Prostate gland (tissue), 2 donors: ENCODE data around the gene CHODL. TPM values are rescaled to one million over a fixed set of nuclear protein-coding genes. Genes with fewer than 3 reads are reported as not detected.

Source experiments
- DNase-seq: peaks from one replicate; pipeline ENCODE4 v3.0.0-alpha.2; 2019; ENCODE audit warnings: low spot score
- H3K27ac ChIP-seq, 2 donors: fragments of 200-600 bp; sonication (generic); 2 replicates each; pipeline ENCODE4 v1.5.1; 2017 to 2019
- H3K27me3 ChIP-seq: fragments of 200-600 bp; sonication (generic); replicated peaks from 2 replicates; pipeline ENCODE4 v1.5.1; 2019; ENCODE audit not compliant: insufficient read depth
- H3K36me3 ChIP-seq, 2 donors: fragments of 200-600 bp; sonication (generic); 1 replicate in 1 of 2; 2 replicates in 1 of 2; pipeline versions ENCODE4 v1.5.1 to v1.8.1; 2017 to 2019
- H3K4me1 ChIP-seq: fragments of 200-600 bp; sonication (generic); replicated peaks from 2 replicates; pipeline ENCODE4 v1.5.1; 2019
- H3K4me3 ChIP-seq, 2 donors: fragments of 200-600 bp; sonication (generic); 2 replicates each; pipeline ENCODE4 v1.5.1; 2017 to 2019
- H3K9me3 ChIP-seq: fragments of 200-600 bp; sonication (generic); 2 replicates; pipeline ENCODE4 v1.5.1; 2017
- POLR2A ChIP-seq: fragments of 450-650 bp; IDR thresholded peaks from one replicate; pipeline ENCODE4 v1.6.1; 2016; ENCODE audit warnings: antibody characterized with exemption, mild to moderate bottlenecking
- POLR2AphosphoS5 ChIP-seq: sonication (generic); formaldehyde crosslinking; IDR thresholded peaks from one replicate; pipeline ENCODE4 v1.6.1; 2017; ENCODE audit warnings: antibody characterized with exemption
- WGBS: methylation state at CpG from one replicate; pipeline ENCODE4 v1.1.5; 2018; 5-methylcytosine and 5-hydroxymethylcytosine counted together
- intact Hi-C: fragments of 100-400 bp; cut with DNase I; formaldehyde crosslinking; loops from one replicate; pipeline ENCODE4 v1.14.2; 2022
- total RNA-seq, 2 donors: library from RNA; depleted of rRNA; stranded (reverse); fragments of >200 nt; gene quantifications; one replicate each; pipeline ENCODE4 v1.1.0, GENCODE V29; 2016
- TF ChIP-seq, protein P1 (sequence below), 4 experiments: fragments of 200-600 bp in 2 of 4; fragments of 450-650 bp in 2 of 4; sonication (generic) in 2 of 4; IDR thresholded peaks; 1 replicate in 3 of 4; 2 replicates in 1 of 4; pipeline ENCODE4 v1.5.1; 2016 to 2019; ENCODE audit warnings: antibody characterized with exemption in 4 of 4, mild to moderate bottlenecking in 2 of 4, moderate library complexity in 2 of 4

Gene CHODL
- total RNA-seq, 2 donors from 2014 or later: 0.59 to 103 TPM

GRCh38 chr21:18265944-18266343 is 21.3 kb downstream of the CHODL start:
- H3K36me3 ChIP-seq: no peaks in the 10 kb centered on the region
- H3K4me3 ChIP-seq: no peak overlapping the region
- WGBS: 89% methylated on average over 2 of the region's 2 CpGs
- H3K9me3 ChIP-seq: no peaks in the 10 kb centered on the region
- intact Hi-C loops: no loop called here
- TF ChIP-seq POLR2AphosphoS5: no peak
- no peak for TF ChIP-seq POLR2A
- TF ChIP-seq, protein P1, sequence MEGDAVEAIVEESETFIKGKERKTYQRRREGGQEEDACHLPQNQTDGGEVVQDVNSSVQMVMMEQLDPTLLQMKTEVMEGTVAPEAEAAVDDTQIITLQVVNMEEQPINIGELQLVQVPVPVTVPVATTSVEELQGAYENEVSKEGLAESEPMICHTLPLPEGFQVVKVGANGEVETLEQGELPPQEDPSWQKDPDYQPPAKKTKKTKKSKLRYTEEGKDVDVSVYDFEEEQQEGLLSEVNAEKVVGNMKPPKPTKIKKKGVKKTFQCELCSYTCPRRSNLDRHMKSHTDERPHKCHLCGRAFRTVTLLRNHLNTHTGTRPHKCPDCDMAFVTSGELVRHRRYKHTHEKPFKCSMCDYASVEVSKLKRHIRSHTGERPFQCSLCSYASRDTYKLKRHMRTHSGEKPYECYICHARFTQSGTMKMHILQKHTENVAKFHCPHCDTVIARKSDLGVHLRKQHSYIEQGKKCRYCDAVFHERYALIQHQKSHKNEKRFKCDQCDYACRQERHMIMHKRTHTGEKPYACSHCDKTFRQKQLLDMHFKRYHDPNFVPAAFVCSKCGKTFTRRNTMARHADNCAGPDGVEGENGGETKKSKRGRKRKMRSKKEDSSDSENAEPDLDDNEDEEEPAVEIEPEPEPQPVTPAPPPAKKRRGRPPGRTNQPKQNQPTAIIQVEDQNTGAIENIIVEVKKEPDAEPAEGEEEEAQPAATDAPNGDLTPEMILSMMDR (IDR thresholded peaks at IDR 0.05): no peak
- no peak for DNase-seq
- H3K4me1 ChIP-seq: no peaks in the 10 kb centered on the region
- H3K27ac ChIP-seq: no peak overlapping the region
- H3K27me3 ChIP-seq: no peaks in the 10 kb centered on the region

GRCh38 chr21:18267496-18267895 is 22.9 kb downstream of the CHODL start:
- H3K4me1 ChIP-seq: no peaks in the 10 kb centered on the region
- intact Hi-C loops: no loop called here
- H3K9me3 ChIP-seq: no peaks in the 10 kb centered on the region
- no peak overlapping the region for H3K4me3 ChIP-seq
- no peaks in the 10 kb centered on the region for H3K27me3 ChIP-seq
- no peaks in the 10 kb centered on the region for H3K36me3 ChIP-seq
- WGBS: 100% methylated on average over 1 of the region's 1 CpG
- no peak for DNase-seq
- no peak overlapping the region for H3K27ac ChIP-seq
- TF ChIP-seq, protein P1 (IDR thresholded peaks at IDR 0.05): no peak
- no peak for TF ChIP-seq POLR2AphosphoS5
- no peak for TF ChIP-seq POLR2A

DNA sequence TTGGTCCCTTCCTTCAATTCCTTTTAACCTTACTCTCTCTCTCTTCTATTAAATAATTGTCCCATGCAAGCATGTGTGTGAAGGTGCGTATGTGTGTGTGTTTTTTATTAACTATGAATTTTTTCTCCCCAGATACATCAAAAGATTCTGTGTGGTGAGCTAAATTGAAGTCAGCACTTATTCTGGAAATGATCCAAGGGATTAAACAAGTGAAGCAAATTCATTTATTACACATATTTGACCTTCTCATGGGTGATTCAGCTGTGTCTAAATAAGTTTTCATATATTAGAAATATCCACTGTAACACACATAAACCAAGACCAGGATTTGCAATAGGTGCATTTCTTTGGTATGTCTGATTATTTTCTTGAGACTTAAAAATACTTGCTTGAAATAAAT is 24.3 kb downstream of the CHODL start:
- intact Hi-C loops: no loop called here
- Histone ChIP-seq H3K27me3 (no peaks in the 10 kb centered on the region), H3K36me3 (no peaks in the 10 kb centered on the region), H3K4me3 (no peak overlapping the region), H3K4me1 (no peaks in the 10 kb centered on the region), H3K27ac (no peak overlapping the region), H3K9me3 (no peaks in the 10 kb centered on the region)
- TF ChIP-seq, protein P1 (IDR thresholded peaks at IDR 0.05): no peak
- no peak for TF ChIP-seq POLR2A
- no peak for TF ChIP-seq POLR2AphosphoS5
- 90% methylated on average over 1 of the region's 1 CpG for WGBS
- no peak for DNase-seq

- TF ChIP-seq POLR2AphosphoS5: no peak
- TF ChIP-seq, protein P1 (IDR thresholded peaks at IDR 0.05): no peak
- TF ChIP-seq POLR2A: no peak
- intact Hi-C loops: no loop called here
- WGBS: 89% methylated on average over 7 of the region's 7 CpGs
Observed at GRCh38 chr21:18269856-18270255, 25.2 kb downstream of the CHODL start.

DNA sequence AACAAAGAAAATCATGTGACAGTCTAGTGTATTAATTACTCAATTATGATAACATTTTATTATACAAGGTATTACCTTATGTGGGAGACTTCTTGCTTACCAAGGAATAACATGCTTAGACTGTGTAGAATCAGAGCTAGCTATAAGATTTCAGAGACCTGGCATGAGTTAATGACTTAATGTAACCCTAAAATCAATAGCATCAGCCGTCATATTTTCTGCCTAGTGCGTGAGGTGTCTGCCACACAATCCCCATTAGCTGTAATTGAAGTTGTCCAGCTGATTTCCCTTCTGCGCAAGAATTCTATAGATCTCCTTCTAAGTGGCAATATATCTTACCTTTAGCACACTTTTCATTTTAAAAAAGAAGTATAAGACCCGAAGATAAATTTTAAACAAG is 28.8 kb downstream of the CHODL start:
- no peaks in the 10 kb centered on the region for H3K9me3 ChIP-seq
- no peaks in the 10 kb centered on the region for H3K4me1 ChIP-seq
- no peaks in the 10 kb centered on the region for H3K27me3 ChIP-seq
- TF ChIP-seq POLR2AphosphoS5 (no peak), POLR2A (no peak)
- TF ChIP-seq, protein P1 (IDR thresholded peaks at IDR 0.05): no peak
- H3K4me3 ChIP-seq: no peak overlapping the region
- H3K36me3 ChIP-seq: no peaks in the 10 kb centered on the region
- H3K27ac ChIP-seq: no peak overlapping the region
- 90% methylated on average over 4 of the region's 4 CpGs for WGBS
- intact Hi-C loops: no loop called here
- DNase-seq: no peak

More at GRCh38 chr21:18269856-18270255, 25.2 kb downstream of the CHODL start:
- Histone ChIP-seq H3K27ac (no peak overlapping the region), H3K27me3 (no peaks in the 10 kb centered on the region), H3K4me3 (no peak overlapping the region), H3K9me3 (no peaks in the 10 kb centered on the region), H3K4me1 (no peaks in the 10 kb centered on the region), H3K36me3 (no peaks in the 10 kb centered on the region)
- no peak for DNase-seq
